GM12873 (cell line): Measurements from ENCODE around the gene CHRNB1.

Experiments
- TF ChIP-seq, protein P1 (sequence below): IDR thresholded peaks from 2 replicates; pipeline ENCODE4 v1.5.1; 2012; ENCODE audit warnings: low read depth, mild to moderate bottlenecking, moderate library complexity, low read length, control low read depth; ENCODE audit not compliant: insufficient read depth; ENCODE audit errors: missing control alignments

Gene CHRNB1

DNA sequence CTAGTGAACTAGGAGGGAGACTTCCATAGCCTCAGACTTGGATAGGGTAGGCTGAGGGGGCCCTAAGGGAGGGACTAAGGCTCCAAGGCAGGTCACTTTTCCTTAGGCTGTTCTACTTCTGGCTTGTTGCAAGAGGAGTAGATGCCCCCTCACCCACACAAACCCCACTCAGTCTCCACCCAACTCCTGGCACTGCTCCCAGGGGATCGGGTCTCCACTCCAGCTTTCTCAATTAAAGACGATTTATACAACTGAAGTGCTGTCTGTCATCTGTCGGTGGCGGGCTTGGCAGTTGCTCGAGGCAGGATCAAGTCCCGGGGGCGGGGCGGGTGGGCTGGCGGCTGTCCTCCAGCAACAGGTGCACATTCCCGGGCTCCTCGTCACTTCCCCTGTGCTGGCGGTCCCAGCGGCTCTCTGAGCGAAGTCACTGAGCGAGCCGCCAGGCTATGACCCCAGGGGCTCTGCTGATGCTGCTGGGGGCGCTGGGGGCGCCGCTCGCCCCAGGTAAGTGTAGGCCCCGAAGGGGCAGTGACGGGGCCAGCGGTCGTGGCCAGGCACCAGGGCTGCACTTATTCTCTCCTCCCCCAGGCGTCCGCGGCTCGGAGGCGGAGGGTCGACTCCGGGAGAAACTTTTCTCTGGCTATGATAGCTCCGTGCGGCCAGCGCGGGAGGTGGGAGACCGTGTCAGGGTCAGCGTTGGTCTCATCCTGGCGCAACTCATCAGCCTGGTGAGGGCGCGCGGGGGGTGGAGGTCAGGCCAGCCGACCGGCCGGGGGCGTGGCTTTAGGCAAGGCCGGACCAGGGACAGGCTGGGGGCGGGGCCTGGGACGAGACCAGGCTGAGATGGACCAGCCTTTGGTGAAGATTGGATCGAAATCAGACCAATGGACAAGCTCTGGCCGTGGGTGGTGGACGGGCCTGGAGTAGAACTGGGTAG lies at the start of gene CHRNB1:
CHRNB1 (plus strand) TSS at position 380 of the 937 bp plus-strand sequence; CDS start at position 447, 67 bp downstream.
- TF ChIP-seq, protein P1, sequence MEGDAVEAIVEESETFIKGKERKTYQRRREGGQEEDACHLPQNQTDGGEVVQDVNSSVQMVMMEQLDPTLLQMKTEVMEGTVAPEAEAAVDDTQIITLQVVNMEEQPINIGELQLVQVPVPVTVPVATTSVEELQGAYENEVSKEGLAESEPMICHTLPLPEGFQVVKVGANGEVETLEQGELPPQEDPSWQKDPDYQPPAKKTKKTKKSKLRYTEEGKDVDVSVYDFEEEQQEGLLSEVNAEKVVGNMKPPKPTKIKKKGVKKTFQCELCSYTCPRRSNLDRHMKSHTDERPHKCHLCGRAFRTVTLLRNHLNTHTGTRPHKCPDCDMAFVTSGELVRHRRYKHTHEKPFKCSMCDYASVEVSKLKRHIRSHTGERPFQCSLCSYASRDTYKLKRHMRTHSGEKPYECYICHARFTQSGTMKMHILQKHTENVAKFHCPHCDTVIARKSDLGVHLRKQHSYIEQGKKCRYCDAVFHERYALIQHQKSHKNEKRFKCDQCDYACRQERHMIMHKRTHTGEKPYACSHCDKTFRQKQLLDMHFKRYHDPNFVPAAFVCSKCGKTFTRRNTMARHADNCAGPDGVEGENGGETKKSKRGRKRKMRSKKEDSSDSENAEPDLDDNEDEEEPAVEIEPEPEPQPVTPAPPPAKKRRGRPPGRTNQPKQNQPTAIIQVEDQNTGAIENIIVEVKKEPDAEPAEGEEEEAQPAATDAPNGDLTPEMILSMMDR = no peak

- TF ChIP-seq, protein P1 = no peak
Observed at GRCh38 chr17:7396147-7396546, 48.7 kb upstream of the CHRNB1 start.

GRCh38 chr17:7398612-7399011 lies 46.2 kb upstream of the CHRNB1 start:
- TF ChIP-seq, protein P1 = no peak

DNA sequence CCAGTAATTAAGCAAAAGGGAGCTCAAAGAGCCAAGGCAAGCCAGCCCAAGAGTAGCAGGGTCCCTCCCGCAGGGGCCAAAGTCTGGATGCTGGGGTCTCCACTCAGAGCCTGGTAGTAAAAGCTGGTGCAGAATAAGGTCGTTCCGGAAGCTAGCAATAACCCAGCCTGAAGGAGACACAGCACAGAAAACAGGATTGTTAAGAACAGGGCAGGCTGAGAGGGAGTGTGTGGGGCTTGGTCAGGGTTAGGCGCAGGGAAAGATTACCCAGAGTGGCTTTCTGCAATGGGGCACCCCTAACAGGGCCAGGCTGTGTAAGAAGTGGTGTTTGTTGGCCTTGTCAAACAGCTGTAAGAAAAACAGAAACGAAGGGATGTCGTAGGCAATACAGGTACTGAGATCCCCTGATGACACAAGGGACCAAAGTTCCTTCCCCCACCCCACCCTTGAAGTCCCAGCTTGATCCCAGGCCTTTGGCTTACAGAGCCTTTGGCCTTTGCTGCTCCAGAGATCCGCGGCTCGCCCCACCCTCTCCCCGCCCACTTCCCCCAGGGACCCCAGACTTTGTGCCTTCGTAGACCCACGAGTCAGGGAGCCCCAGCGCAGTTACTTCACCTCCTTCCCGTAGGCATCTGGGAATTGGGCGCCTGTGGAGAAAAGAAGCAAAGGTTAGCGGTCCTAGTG lies 41.7 kb upstream of the CHRNB1 start:
- TF ChIP-seq, protein P1 = no peak

DNA sequence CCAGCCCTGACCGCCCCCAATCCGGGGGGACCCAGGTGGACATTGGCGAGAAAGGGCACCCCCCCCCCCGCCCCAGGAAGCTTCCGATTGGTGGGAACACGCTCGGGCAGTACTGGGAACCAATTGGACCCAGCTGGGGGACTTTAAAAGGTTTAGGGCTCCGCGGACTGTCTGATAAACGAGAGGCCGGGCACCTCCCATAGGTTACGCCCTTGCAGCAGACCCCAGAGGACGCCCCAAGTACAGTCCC lies 41.2 kb upstream of the CHRNB1 start:
- TF ChIP-seq, protein P1 = no peak

- TF ChIP-seq, protein P1 = no peak
Observed at GRCh38 chr17:7403977-7404736, 40.7 kb upstream of the CHRNB1 start, which contains the start of gene TMEM256. Gene TMEM256 (minus strand): TSS chr17:7404097. CDS start chr17:7404084, 13 bp downstream.
